Immature natural killer cell (primary cell): ENCODE data around the gene CLINT1. TPM values are rescaled to one million over a fixed set of nuclear protein-coding genes. Genes with fewer than 3 reads are reported as not detected.

Source experiments
- DNase-seq, 3 donors: peaks; one replicate each; pipeline ENCODE4 v3.0.0; 2022; ENCODE audit warnings: mixed read lengths in 1 of 3
- H3K27ac Mint-ChIP-seq, 6 donors: one replicate each; pipeline ENCODE4 v1.8.0; 2020; ENCODE audit warnings: mixed read lengths in 6 of 6, mild to moderate bottlenecking in 5 of 6, inconsistent platforms in 4 of 6, moderate library complexity in 3 of 6
- H3K27me3 Mint-ChIP-seq, 3 donors: one replicate each; pipeline ENCODE4 v1.8.0; 2020 to 2021; ENCODE audit warnings: low read depth in 3 of 3, mild to moderate bottlenecking in 3 of 3, mixed read lengths in 3 of 3, moderate library complexity in 3 of 3, inconsistent platforms in 1 of 3
- H3K36me3 Mint-ChIP-seq, 3 donors: one replicate each; pipeline ENCODE4 v1.8.0; 2020; ENCODE audit warnings: mixed read lengths in 3 of 3, inconsistent platforms in 2 of 3, mild to moderate bottlenecking in 2 of 3
- H3K4me1 Mint-ChIP-seq, 2 donors: one replicate each; pipeline ENCODE4 v1.8.0; 2020; ENCODE audit warnings: inconsistent platforms in 2 of 2, mild to moderate bottlenecking in 2 of 2, mixed read lengths in 2 of 2, moderate library complexity in 1 of 2
- H3K4me3 Mint-ChIP-seq, 5 donors: one replicate each; pipeline ENCODE4 v1.8.0; 2020; ENCODE audit warnings: mild to moderate bottlenecking in 5 of 5, mixed read lengths in 5 of 5, inconsistent platforms in 3 of 5, moderate library complexity in 3 of 5
- H3K9me3 Mint-ChIP-seq, 6 donors: one replicate each; pipeline ENCODE4 v1.8.0; 2020; ENCODE audit warnings: mild to moderate bottlenecking in 6 of 6, mixed read lengths in 6 of 6, inconsistent platforms in 4 of 6, moderate library complexity in 3 of 6
- polyA plus RNA-seq, 3 donors: library from polyadenylated mRNA; unstranded; fragments of 300-500 nt; fragmentation: Illumina TruSeq; gene quantifications; one replicate each; pipeline ENCODE4 v1.2.3, GENCODE V29; 2021

CLINT1 gene
- polyA plus RNA-seq, 3 donors from 2014 or later = 75.7 to 106 (median 84.8) TPM

- no peak for DNase-seq
- H3K9me3 Mint-ChIP-seq = no peaks in the 10 kb centered on the region
- H3K27ac Mint-ChIP-seq = no peak overlapping the region
- H3K4me3 Mint-ChIP-seq = no peak overlapping the region
- H3K27me3 Mint-ChIP-seq = peaks cover 0 to 2% (median 1%) of the 10 kb centered on the region in 3 donors
- peaks cover 13 to 17% of the 10 kb centered on the region in 2 donors for H3K4me1 Mint-ChIP-seq
- H3K36me3 Mint-ChIP-seq = peaks cover 0 to 11% (median 4%) of the 10 kb centered on the region in 3 donors
Measured at GRCh38 chr5:157748760-157749461, 110.0 kb downstream of the CLINT1 start.

GRCh38 chr5:157747766-157748700 lies 110.9 kb downstream of the CLINT1 start:
- H3K4me3 Mint-ChIP-seq = no peak overlapping the region

GRCh38 chr5:157747173-157747740 lies 111.7 kb downstream of the CLINT1 start:
- Mint-ChIP-seq H3K36me3 (no peaks in the 10 kb centered on the region), H3K4me1 (peaks cover 21 to 27% of the 10 kb centered on the region in 2 donors), H3K4me3 (no peak overlapping the region), H3K9me3 (no peaks in the 10 kb centered on the region), H3K27me3 (peaks cover 0 to 5% (median 2%) of the 10 kb centered on the region in 3 donors), H3K27ac (no peak overlapping the region)
- no peak for DNase-seq

More at GRCh38 chr5:157747766-157748700, 110.9 kb downstream of the CLINT1 start:
- H3K36me3 Mint-ChIP-seq = peaks cover 0 to 4% (median 4%) of the 10 kb centered on the region in 3 donors
- no peaks in the 10 kb centered on the region for H3K9me3 Mint-ChIP-seq
- H3K4me1 Mint-ChIP-seq = peaks cover 16 to 21% of the 10 kb centered on the region in 2 donors
- DNase-seq = no peak
- no peak overlapping the region for H3K27ac Mint-ChIP-seq
- peaks cover 0 to 4% (median 2%) of the 10 kb centered on the region in 3 donors for H3K27me3 Mint-ChIP-seq

GRCh38 chr5:157745041-157745456 lies 113.9 kb downstream of the CLINT1 start:
- Mint-ChIP-seq H3K27ac (peak overlapping the region in 1 of 6 donors; percentile 69), H3K27me3 (peaks cover 0 to 7% (median 2%) of the 10 kb centered on the region in 3 donors), H3K4me1 (peaks cover 22 to 27% of the 10 kb centered on the region in 2 donors)

GRCh38 chr5:157744051-157745011 lies 114.6 kb downstream of the CLINT1 start:
- Mint-ChIP-seq H3K27me3 (peaks cover 0 to 7% (median 2%) of the 10 kb centered on the region in 3 donors), H3K27ac (peak overlapping the region; percentile 29 to 92 (median 84)), H3K4me1 (peaks cover 22 to 27% of the 10 kb centered on the region in 2 donors), H3K36me3 (peaks cover 0 to 2% (median 0%) of the 10 kb centered on the region in 3 donors), H3K9me3 (no peaks in the 10 kb centered on the region), H3K4me3 (peak overlapping the region; percentile 87 to 97 (median 91))
- peak in 1 of 3 donors; percentile 36 for DNase-seq

More at GRCh38 chr5:157745041-157745456, 113.9 kb downstream of the CLINT1 start:
- no peaks in the 10 kb centered on the region for H3K9me3 Mint-ChIP-seq
- no peaks in the 10 kb centered on the region for H3K36me3 Mint-ChIP-seq
- DNase-seq = no peak
- peak overlapping the region; percentile 87 to 97 (median 91) for H3K4me3 Mint-ChIP-seq

GRCh38 chr5:157743163-157744050 lies 115.5 kb downstream of the CLINT1 start, which contains the start of gene LSM11:
LSM11 (plus strand) TSS chr5:157743712; CDS start chr5:157743751, 39 bp downstream.
- no peaks in the 10 kb centered on the region for H3K9me3 Mint-ChIP-seq
- DNase-seq = peak; percentile 86 to 91 (median 90)

GRCh38 chr5:157741131-157741530 lies 117.8 kb downstream of the CLINT1 start:
- Mint-ChIP-seq H3K36me3 (peaks cover 4 to 19% (median 13%) of the 10 kb centered on the region in 3 donors), H3K27me3 (peaks cover 0 to 7% (median 2%) of the 10 kb centered on the region in 3 donors), H3K4me1 (peaks cover 21 to 27% of the 10 kb centered on the region in 2 donors), H3K27ac (no peak overlapping the region), H3K9me3 (no peaks in the 10 kb centered on the region), H3K4me3 (no peak overlapping the region)
- DNase-seq = no peak

More at GRCh38 chr5:157743163-157744050, 115.5 kb downstream of the CLINT1 start, which contains the start of gene LSM11:
- Mint-ChIP-seq H3K4me3 (peak within 1 kb of the TSS; percentile 87 to 97 (median 93)), H3K27me3 (peaks cover 0 to 7% (median 2%) of the 10 kb centered on the region in 3 donors), H3K27ac (peak within 1 kb of the TSS; percentile 29 to 92 (median 84)), H3K4me1 (peaks cover 21 to 27% of the 10 kb centered on the region in 2 donors), H3K36me3 (peaks cover 0 to 6% (median 1%) of the 10 kb centered on the region in 3 donors)

- Mint-ChIP-seq H3K27ac (no peak overlapping the region), H3K4me3 (no peak overlapping the region), H3K27me3 (peaks cover 0 to 7% (median 2%) of the 10 kb centered on the region in 3 donors), H3K9me3 (no peaks in the 10 kb centered on the region), H3K36me3 (peaks cover 4 to 24% (median 19%) of the 10 kb centered on the region in 3 donors), H3K4me1 (peaks cover 18 to 22% of the 10 kb centered on the region in 2 donors)
- no peak for DNase-seq
Measured at GRCh38 chr5:157740229-157740610, 118.7 kb downstream of the CLINT1 start.

- no peaks in the 10 kb centered on the region for H3K9me3 Mint-ChIP-seq
- no peak for DNase-seq
- H3K36me3 Mint-ChIP-seq = peaks cover 4 to 25% (median 19%) of the 10 kb centered on the region in 3 donors
- peaks cover 0 to 7% (median 2%) of the 10 kb centered on the region in 3 donors for H3K27me3 Mint-ChIP-seq
- no peak overlapping the region for H3K4me3 Mint-ChIP-seq
- H3K27ac Mint-ChIP-seq = no peak overlapping the region
- H3K4me1 Mint-ChIP-seq = peaks cover 14 to 16% of the 10 kb centered on the region in 2 donors
Measured at GRCh38 chr5:157739388-157740228, 119.3 kb downstream of the CLINT1 start.

- no peak for DNase-seq
- no peak overlapping the region for H3K4me3 Mint-ChIP-seq
- peaks cover 7 to 28% (median 22%) of the 10 kb centered on the region in 3 donors for H3K36me3 Mint-ChIP-seq
- peaks cover 15 to 20% of the 10 kb centered on the region in 2 donors for H3K4me1 Mint-ChIP-seq
- H3K9me3 Mint-ChIP-seq = no peaks in the 10 kb centered on the region
- H3K27ac Mint-ChIP-seq = no peak overlapping the region
- H3K27me3 Mint-ChIP-seq = peaks cover 4 to 9% (median 8%) of the 10 kb centered on the region in 3 donors
Measured at GRCh38 chr5:157735991-157736390, 123.0 kb downstream of the CLINT1 start.
